Panc1 (cell line): ENCODE results near the gene ZNF845.

ENCODE experiments used
- POLR2AphosphoS5 ChIP-seq: IDR thresholded peaks from 2 replicates; pipeline ENCODE4 v1.6.1; 2012; ENCODE audit warnings: mild to moderate bottlenecking, low read depth, low read length, moderate library complexity
- SIN3A ChIP-seq: IDR thresholded peaks from 2 replicates; pipeline ENCODE4 v1.6.1; 2012; ENCODE audit warnings: low read depth, mild to moderate bottlenecking, low read length, moderate library complexity, borderline replicate concordance; ENCODE audit not compliant: insufficient read depth
- TCF7L2 ChIP-seq: IDR thresholded peaks from 2 replicates; pipeline ENCODE4 v1.6.1; 2011; ENCODE audit warnings: mild to moderate bottlenecking, low read depth, low read length, inconsistent platforms
- TF ChIP-seq, protein P1 (sequence below): fragments of 450-650 bp; IDR thresholded peaks from 2 replicates; pipeline ENCODE4 v1.5.1; 2017; ENCODE audit warnings: mild to moderate bottlenecking
- TF ChIP-seq, protein P2 (sequence below), 2 experiments: IDR thresholded peaks; 2 replicates each; pipeline ENCODE4 v1.6.1; 2011 to 2012; ENCODE audit warnings: low read depth in 2 of 2, control low read depth in 1 of 2, low read length in 1 of 2, mild to moderate bottlenecking in 1 of 2, moderate library complexity in 1 of 2; ENCODE audit not compliant: insufficient read depth in 1 of 2

DNA sequence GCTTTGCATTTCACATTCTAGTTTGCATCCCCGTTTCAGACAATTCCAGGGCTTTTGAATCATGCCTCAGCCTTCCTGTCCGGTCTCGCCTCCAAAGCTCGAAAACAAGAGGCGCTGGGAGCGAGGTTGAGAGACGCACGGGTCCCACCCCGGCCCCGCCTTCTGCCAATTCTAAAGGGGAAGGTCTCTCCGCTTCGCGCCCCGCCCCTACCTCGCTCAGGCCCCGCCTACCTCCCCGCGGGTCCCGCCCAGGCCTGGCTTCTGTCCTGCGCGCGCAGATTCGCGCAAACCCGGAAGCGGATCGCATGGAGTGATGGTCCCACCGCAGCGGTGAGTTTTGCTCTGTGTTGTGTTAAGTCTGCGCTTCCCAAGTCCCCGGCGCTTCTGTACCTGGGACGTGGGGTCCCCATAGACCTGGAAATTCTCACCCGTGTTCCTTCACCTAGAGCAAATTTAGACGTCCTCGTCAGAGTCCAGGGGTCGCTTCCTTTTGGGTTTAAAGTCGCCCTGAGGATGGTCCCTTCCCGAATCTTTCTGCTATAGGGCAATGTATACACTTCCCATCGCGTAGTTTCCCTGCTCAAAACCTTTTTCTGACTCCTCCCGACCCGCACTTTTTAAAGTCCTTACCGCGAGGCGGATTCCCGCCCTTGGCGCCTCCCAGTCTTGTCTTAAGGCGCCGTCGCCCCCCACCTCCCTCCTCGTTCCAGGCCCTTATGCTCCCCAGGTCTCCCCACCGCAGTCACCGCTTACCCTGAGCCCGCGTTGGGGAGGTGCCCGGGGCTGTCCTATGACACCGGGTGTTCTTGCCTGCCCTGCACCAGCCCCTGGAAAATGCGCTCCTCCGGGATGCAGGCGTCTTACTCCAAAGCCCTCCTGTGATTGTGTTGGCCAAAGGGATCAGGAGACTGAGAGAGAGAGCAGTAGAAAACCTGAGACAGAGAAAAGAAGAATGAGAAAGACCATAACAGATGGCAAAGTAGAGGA, at the start of gene ZNF845:
- TF ChIP-seq, protein P1, sequence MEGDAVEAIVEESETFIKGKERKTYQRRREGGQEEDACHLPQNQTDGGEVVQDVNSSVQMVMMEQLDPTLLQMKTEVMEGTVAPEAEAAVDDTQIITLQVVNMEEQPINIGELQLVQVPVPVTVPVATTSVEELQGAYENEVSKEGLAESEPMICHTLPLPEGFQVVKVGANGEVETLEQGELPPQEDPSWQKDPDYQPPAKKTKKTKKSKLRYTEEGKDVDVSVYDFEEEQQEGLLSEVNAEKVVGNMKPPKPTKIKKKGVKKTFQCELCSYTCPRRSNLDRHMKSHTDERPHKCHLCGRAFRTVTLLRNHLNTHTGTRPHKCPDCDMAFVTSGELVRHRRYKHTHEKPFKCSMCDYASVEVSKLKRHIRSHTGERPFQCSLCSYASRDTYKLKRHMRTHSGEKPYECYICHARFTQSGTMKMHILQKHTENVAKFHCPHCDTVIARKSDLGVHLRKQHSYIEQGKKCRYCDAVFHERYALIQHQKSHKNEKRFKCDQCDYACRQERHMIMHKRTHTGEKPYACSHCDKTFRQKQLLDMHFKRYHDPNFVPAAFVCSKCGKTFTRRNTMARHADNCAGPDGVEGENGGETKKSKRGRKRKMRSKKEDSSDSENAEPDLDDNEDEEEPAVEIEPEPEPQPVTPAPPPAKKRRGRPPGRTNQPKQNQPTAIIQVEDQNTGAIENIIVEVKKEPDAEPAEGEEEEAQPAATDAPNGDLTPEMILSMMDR: no peak
- TF ChIP-seq TCF7L2 (no peak), POLR2AphosphoS5 (peak; percentile 95), SIN3A (peak; percentile 90; the same call in 1 of the 2 replicates)
- TF ChIP-seq, protein P2, sequence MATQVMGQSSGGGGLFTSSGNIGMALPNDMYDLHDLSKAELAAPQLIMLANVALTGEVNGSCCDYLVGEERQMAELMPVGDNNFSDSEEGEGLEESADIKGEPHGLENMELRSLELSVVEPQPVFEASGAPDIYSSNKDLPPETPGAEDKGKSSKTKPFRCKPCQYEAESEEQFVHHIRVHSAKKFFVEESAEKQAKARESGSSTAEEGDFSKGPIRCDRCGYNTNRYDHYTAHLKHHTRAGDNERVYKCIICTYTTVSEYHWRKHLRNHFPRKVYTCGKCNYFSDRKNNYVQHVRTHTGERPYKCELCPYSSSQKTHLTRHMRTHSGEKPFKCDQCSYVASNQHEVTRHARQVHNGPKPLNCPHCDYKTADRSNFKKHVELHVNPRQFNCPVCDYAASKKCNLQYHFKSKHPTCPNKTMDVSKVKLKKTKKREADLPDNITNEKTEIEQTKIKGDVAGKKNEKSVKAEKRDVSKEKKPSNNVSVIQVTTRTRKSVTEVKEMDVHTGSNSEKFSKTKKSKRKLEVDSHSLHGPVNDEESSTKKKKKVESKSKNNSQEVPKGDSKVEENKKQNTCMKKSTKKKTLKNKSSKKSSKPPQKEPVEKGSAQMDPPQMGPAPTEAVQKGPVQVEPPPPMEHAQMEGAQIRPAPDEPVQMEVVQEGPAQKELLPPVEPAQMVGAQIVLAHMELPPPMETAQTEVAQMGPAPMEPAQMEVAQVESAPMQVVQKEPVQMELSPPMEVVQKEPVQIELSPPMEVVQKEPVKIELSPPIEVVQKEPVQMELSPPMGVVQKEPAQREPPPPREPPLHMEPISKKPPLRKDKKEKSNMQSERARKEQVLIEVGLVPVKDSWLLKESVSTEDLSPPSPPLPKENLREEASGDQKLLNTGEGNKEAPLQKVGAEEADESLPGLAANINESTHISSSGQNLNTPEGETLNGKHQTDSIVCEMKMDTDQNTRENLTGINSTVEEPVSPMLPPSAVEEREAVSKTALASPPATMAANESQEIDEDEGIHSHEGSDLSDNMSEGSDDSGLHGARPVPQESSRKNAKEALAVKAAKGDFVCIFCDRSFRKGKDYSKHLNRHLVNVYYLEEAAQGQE (IDR thresholded peaks at IDR 0.05; ENCODE audit: insufficient read depth in 1 of 2, low read depth in 2 of 2, low read length in 1 of 2): no peak
